NCI-H748 treated with DMSO at 0.1 percent for 48 hours (cell line): ENCODE measurements around the gene NGEF.

Source experiments
- DNase-seq: peaks from one replicate; lab custom pipeline; 2025; lab: John Stamatoyannopoulos, UW

NGEF gene

GRCh38 chr2:232897598-232898408 is 115.3 kb downstream of the NGEF start:
- DNase-seq = no peak

GRCh38 chr2:232896720-232897597 is 116.1 kb downstream of the NGEF start:
- no peak for DNase-seq

DNA sequence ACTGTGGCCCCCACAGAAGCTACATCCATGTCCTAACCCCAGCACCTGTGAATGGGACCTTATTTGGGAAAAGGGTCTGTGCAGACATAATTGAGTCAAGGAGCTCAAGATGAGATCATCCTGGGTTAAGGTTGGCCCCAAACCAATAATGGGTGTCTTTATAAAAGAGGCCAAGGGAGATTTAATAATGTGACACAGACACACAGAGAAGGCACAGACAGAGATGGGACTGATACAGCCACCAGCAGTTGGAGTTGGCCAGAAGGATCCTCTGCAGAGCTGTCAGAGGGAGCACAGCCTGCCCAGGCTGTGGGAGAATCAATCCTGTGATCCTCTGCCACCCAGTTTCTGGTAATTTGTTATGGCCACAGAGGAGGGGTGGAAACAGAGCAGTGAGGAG is 116.9 kb downstream of the NGEF start:
- DNase-seq = no peak

- no peak for DNase-seq
Measured at GRCh38 chr2:232894746-232895145, 118.3 kb downstream of the NGEF start.

GRCh38 chr2:232894251-232894650 is 118.8 kb downstream of the NGEF start:
- DNase-seq = no peak

DNA sequence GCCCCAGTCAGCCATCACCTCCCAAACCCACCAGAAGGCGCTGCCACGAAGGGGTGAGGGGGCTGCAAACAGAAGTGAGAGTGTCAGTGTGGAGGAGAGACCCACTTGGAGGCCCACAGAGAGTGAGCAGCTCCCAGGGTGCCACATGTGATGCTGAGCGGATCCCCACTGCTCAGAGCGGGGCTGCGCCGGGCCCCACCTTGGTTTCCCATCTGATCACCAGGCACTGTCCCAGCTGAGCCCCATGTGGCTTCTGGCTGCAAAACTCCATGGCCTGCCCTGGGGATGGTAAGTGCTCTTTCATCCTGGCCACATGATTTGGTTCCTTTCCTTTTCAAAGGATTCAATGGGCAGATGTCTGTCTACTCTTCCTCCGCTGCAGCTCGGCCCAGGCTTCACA is 119.2 kb downstream of the NGEF start:
- no peak for DNase-seq

DNA sequence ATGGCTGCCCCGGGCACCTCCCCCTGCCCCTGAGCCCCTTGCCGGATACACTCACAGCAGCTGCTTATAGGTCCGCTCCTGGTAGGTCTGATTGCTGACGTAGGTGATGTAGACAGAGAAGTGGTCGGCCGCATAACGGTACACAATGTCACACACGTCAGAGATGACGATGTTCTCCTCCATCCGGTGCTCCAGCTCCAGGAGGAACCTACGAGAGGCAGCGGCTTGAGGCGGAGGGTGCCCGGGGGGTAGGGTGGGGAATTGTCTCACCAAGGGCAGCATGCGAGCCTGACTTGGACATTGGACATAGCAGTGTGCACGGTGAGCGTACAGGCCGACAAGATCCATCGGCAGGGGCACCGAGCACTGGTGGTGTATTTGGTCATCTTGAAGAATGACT is 120.2 kb downstream of the NGEF start:
- DNase-seq = no peak

GRCh38 chr2:232892221-232892620 is 120.8 kb downstream of the NGEF start:
- no peak for DNase-seq

GRCh38 chr2:232891621-232892071 is 121.4 kb downstream of the NGEF start:
- DNase-seq = no peak

DNA sequence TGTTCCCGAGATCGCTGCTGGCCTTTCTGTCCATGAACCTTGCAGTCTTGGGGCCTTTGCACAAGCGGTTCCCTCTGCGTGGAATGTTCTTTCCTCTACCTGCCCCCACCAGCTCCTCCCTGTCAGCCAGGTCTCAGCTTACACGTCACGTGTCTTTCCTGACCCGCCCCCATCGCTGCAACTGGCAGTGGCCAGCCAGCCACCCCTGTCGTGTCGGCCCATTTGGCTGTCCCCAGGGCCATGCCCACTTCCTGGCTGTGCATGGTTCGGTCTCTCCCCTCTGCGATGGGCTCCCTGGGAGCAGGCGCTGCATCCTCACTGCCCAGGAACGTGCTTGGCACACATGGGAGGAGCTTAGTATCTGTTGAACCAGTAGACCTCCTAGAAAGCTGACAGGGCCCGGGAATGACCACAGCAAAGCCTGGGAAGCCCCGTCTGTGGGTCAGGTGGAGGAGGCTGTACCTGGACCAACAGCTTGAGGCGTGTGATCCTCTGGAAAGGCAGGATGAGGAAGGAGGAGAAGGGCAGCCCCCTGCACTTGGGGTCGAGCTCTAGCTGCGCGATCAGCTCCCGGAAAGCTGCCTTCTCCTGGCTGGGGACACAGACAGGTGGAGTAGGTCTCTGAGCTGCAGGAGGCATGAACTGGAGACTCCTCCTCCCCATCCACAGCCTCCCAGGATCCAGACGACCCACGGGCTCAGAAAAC is 122.0 kb downstream of the NGEF start:
- peak; percentile 50 for DNase-seq

DNA sequence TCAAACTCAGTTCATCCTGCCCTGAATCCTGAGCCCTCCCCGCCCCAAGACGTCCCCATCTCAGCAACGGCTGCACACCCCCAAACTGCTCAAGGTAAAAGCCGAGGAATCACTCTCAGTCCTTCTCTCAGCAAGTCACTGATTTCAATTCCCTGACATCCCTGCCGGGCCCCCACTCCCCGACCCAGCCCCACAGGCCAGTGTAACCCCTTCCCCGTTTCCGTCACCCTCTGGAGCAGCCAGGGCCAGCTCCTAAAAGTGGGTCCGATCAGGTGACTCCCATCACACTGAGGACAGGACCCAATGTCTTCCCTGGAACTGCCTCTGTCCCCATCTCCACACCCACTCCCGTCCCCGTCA is 122.5 kb downstream of the NGEF start:
- DNase-seq = no peak

DNA sequence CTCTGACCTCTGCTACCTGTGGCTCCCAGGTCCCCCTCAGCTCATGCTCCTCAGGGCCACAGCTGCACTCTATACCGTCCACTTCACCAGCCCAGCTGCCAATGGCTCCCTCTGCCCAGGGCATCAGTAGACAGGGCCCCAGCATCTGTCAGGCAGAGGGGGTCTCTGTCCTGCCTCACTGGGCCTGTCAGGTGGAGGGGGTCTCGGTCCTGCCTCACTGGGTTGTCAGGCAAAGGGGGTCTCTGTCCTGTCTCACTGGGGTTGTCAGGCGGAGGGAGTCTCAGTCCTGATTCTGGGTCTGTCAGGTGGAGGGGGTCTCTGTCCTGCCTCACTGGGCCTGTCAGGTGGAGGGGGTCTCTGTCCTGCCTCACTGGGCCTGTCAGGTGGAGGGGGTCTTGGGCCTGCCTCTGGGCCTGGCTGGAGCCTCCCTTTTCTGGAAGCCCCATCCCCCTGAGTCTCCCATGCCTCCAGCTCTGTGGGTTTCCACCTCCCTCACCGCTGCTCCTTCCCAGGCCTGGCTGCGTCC is 123.1 kb downstream of the NGEF start:
- DNase-seq = no peak

DNA sequence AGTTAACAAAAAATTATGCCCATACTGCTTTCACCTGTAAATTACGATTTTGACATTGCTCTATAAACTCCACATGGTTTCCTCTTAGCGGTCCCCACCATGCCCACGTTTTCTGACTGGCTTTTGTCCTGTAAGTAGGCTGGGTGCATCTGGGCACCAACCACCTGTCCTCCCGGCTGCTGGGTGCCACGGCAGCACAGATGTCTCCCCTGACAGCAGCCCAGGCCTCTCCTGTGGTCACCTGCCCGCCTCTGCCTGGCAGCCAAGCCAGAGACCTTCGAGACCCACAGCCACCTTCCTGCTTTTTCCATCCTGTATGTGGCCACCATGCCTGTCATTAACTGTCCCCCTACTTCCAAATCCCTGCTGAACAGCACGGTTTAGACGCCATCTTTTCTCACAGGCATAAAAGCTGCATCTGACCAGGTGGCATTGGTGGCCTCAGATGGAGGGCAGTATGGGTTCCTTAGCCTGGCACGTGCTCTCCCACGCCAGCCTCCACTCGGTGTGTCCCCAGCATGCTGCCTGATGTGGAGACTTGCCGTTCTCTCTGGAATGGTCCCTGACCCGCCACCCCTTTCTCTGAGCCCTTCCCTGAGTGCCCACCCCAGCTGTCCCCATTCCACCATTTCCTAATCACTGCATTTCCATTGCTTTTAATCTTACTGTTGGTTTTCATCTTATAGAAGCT is 124.1 kb downstream of the NGEF start:
- DNase-seq = no peak

- no peak for DNase-seq
Measured at GRCh38 chr2:232888099-232888836, 124.8 kb downstream of the NGEF start.

- DNase-seq = no peak
Measured at GRCh38 chr2:232887171-232887850, 125.7 kb downstream of the NGEF start.

DNA sequence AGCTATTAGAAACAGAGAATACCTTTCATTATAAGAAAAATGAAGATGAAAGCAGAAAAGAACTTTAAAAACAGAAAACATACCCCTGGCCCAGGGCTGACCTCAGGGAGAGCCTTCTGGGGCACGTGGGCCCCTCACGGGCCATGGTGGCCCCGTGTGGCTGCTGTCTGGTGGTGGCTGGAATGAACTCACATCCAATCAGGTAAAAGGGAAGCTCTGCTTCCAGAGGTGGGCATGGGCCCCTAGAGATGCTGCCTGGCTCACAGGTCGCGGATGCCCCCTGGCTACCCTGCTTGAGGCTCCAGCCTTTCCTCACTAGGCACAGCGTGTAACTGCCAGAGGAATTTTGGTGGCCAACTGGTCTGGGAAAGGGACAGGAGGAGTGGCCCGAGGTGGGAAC is 126.4 kb downstream of the NGEF start:
- no peak for DNase-seq

DNA sequence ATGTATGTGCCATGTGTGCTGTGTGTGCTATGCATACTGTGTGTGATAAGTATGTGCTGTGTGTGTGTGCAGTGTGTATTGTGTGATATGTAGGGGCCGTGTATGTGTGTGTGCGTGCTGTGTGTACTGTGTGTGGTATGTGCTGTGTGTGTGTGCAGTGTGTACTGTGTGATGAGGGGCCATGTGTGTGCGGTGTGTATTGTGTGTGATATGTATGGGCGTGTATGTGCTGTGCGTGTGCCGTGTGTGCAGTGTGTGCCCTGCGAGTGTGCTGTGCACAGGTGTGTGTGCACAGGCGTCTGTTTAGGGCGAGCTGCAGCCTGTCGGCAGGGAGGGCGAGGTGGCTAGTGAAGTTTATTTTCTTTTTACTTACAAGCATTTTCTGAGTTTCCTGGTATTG is 126.9 kb downstream of the NGEF start:
- no peak for DNase-seq

GRCh38 chr2:232885264-232885961 is 127.6 kb downstream of the NGEF start:
- no peak for DNase-seq

DNA sequence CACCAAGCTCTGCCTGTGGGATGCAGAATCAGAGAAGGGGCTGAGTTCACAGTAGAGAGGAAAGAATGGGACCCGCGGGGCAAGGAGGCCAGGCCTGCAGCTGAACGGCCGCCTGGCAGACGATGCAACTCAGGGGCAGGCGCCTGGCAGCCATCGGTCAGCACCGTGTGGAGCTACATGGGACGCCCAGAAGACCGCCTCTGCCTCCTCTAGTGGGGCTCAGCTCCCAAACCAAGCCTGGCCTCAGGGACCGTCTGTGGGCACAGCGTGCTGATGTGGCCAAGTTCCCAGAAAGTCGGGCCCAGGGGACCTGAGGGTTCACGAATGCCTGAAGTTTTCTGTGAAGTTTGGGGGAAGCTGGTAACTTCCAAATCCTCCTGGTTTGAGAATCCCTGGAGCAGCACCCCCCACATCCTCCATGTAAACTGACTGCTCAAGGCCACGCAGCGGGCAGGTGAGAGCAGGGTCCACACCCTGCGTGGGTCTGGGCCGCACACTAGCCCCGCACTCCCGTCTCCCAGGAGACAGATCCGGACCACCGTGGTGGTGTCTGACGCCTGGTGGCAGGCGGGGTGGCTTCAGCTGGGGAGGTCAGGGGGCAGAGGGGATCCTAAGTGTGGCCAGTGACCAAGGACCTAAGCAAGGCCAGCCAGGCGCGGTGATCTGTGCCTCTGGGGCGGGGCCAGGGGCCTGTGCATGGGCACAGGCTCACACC is 128.3 kb downstream of the NGEF start:
- DNase-seq = no peak
